Activated CD8-positive, alpha-beta memory T cell treated with anti-CD3 and anti-CD28 coated beads for 36 hours (primary cell): ENCODE data around the gene SKP2. TPM values are rescaled to one million over a fixed set of nuclear protein-coding genes. Genes with fewer than 3 reads are reported as not detected.

Experiments used
- CTCF ChIA-PET: fragments of 350-600 bp; sonication (Branson Sonifier 250); formaldehyde crosslinking; loops from one replicate; lab custom pipeline; 2021; ENCODE audit warnings: antibody characterized with exemption; lab: Charles Lee
- POLR2A ChIA-PET: fragments of 350-600 bp; sonication (Branson Sonifier 250); formaldehyde crosslinking; loops from one replicate; lab custom pipeline; 2021; ENCODE audit warnings: antibody characterized with exemption; lab: Charles Lee
- total RNA-seq, 2 experiments: library from RNA; stranded (reverse); gene quantifications; one replicate each; pipeline ENCODE4 v1.2.3, GENCODE V29; 2021

SKP2 gene
- total RNA-seq, 2 experiments from 2014 or later: 61.2 to 64.9 TPM

DNA sequence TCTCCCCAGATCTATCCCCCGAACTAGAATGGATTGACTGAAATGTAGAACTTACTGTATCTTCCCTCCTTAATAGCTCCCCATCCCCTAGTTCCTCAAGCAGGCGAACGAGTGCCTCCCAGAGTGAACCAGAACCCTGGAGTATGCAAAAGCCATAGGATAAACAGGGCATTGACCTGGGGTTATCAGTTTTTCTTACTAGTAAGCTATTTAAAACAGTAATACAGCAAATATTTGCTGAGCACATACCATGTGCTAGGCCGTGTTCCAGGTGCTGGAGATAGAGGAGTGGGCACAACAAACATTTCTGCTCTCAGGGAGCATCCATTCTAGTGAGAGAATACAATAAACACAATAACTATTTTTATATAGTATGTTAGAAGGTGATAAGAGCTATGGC, 1.8 kb downstream of the SKP2 start:
- POLR2A ChIA-PET: no interaction called here
- CTCF ChIA-PET: interaction anchor here (1.8 kb wide), 1 partner anchor 87 kb away, joined by 5 read pairs; the partner anchor contains the start of gene NADK2

- CTCF ChIA-PET: interaction anchor here (1.1 kb wide), 1 partner anchor 71 kb away, joined by 3 read pairs; no protein-coding TSS in a partner anchor
- POLR2A ChIA-PET: no interaction called here
Measured at GRCh38 chr5:36155291-36155690, 3.4 kb downstream of the SKP2 start.

DNA sequence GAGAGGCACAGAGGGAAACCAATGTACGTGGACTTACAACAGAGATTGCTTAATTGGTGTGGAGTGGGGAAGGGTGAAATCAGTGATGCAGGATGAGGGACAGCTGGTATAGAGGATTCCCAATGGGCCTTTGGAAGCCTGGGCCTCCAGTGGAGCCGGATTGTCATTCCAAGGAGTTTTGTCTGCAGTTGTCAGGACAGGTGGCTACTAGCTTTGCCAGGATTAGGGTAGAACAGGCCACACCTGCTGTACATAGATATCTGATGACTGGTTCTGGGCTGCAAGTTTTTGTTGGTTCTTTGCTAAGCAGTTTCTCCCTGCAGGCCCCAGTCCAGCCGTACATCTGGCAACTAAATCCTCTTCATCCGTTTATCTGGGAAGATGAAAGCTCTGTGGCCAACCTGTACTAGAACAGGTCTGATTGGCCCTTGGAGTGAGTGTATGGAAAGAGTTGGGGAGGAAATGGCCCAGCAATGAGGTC, 4.2 kb downstream of the SKP2 start:
- POLR2A ChIA-PET: interaction anchor here (0.6 kb wide), 1 partner anchor 89 kb away, joined by 4 read pairs; no protein-coding TSS in a partner anchor
- CTCF ChIA-PET: interaction anchor here (1.1 kb wide), 1 partner anchor 70 kb away, joined by 3 read pairs; no protein-coding TSS in a partner anchor

- POLR2A ChIA-PET: no interaction called here
Measured at GRCh38 chr5:36156619-36157018, 4.7 kb downstream of the SKP2 start.

GRCh38 chr5:36158144-36158543, 6.2 kb downstream of the SKP2 start:
- CTCF ChIA-PET: no interaction called here

More at GRCh38 chr5:36156619-36157018, 4.7 kb downstream of the SKP2 start:
- CTCF ChIA-PET: interaction anchor here (1.3 kb wide), 1 partner anchor 77 kb away, joined by 3 read pairs; no protein-coding TSS in a partner anchor

DNA sequence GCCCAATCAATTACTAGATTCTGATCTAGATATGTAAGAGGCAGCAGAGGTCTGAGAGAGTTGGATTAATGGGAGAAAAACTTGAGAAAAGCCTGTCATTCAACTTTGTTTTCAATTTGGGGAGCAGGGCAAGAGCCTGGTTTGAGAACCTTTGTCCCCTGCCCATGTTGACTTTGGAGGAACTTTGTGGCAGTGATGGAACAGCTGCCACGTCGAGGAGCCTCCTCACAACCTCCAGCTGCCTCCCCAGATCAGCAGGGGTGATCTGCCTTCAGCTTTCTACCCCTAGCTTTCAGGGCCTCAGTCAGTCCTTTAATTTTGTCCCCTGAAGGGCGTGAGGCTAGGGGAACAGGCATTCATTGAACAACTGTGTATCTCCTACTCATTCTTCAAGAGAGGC, 8.7 kb downstream of the SKP2 start:
- CTCF ChIA-PET: no interaction called here
- POLR2A ChIA-PET: no interaction called here

More at GRCh38 chr5:36158144-36158543, 6.2 kb downstream of the SKP2 start:
- POLR2A ChIA-PET: no interaction called here

- ChIA-PET POLR2A (no interaction called here), CTCF (interaction anchor here (0.6 kb wide), 1 partner anchor 9 kb away, joined by 4 read pairs; no protein-coding TSS in a partner anchor)
Measured at GRCh38 chr5:36161361-36161760, 9.4 kb downstream of the SKP2 start.

- CTCF ChIA-PET: no interaction called here
- POLR2A ChIA-PET: no interaction called here
Measured at GRCh38 chr5:36162810-36163486, 11.0 kb downstream of the SKP2 start.

GRCh38 chr5:36164461-36164860, 12.6 kb downstream of the SKP2 start:
- ChIA-PET CTCF (no interaction called here), POLR2A (no interaction called here)

DNA sequence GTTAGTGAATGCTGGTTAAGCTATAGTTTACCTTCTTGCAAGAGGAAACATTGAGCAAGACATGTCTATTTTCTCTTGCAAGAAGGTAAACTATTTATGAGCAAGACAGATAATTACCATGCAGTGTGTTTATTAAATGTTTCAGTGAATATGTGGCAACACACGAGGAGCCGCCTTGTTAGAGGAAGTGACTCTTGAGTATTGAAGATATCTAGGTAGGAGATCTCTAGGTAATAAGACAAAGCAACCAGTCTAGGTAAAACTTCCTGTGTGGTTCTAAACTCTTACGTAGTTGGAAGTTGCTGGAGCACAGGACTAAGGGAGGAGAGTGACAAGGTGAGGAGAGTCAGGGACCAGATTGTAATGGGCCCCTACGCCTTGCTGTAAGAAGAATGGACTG, 16.8 kb downstream of the SKP2 start:
- ChIA-PET POLR2A (no interaction called here), CTCF (no interaction called here)

- CTCF ChIA-PET: interaction anchor here (1.2 kb wide), 1 partner anchor 92 kb away, joined by 3 read pairs; no protein-coding TSS in a partner anchor
- POLR2A ChIA-PET: no interaction called here
Measured at GRCh38 chr5:36170832-36171424, 19.0 kb downstream of the SKP2 start.

GRCh38 chr5:36172599-36172998, 20.7 kb downstream of the SKP2 start:
- POLR2A ChIA-PET: no interaction called here
- CTCF ChIA-PET: no interaction called here

DNA sequence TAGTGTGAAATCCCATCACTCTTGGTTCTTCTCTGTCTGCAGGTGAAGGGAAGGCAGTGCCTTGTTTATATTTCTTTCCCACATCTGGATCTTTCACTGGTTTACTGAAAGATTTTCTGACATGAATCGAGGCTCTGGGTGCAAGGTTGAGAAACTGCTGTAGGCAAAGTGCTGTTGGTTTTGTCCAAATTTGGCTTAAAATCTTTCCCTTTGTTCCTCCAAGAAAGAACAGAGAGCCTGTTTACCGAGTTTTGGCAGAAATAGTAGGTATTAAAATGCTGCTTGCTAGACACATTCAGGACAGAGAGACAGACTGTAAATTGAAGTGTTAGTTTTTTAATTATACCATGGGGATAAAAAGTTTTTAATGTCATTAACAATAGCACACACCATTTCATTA, 21.5 kb downstream of the SKP2 start:
- POLR2A ChIA-PET: no interaction called here
- CTCF ChIA-PET: no interaction called here

GRCh38 chr5:36174119-36174518, 22.2 kb downstream of the SKP2 start:
- CTCF ChIA-PET: no interaction called here

DNA sequence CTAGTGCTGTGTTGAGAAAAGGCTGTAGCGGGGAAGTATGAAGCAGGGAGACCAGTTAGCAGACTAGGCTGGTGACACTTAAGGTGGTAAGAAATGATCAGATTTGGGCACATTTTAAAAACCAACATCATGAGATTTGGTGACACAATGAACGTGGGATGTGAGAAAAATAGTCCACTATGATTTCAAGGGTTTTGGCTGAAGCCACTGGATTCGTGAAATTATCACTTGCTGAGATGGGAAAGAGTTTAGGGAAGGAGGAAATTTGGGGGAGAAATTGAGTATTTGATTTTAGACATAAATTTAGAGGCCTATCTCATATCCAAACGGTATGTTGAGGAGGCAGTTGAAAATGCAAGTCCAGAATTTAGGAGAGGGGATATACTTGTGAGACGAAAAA, 23.1 kb downstream of the SKP2 start:
- POLR2A ChIA-PET: no interaction called here
- CTCF ChIA-PET: no interaction called here

More at GRCh38 chr5:36174119-36174518, 22.2 kb downstream of the SKP2 start:
- POLR2A ChIA-PET: no interaction called here

- CTCF ChIA-PET: no interaction called here
- POLR2A ChIA-PET: no interaction called here
Measured at GRCh38 chr5:36177154-36177553, 25.2 kb downstream of the SKP2 start.

DNA sequence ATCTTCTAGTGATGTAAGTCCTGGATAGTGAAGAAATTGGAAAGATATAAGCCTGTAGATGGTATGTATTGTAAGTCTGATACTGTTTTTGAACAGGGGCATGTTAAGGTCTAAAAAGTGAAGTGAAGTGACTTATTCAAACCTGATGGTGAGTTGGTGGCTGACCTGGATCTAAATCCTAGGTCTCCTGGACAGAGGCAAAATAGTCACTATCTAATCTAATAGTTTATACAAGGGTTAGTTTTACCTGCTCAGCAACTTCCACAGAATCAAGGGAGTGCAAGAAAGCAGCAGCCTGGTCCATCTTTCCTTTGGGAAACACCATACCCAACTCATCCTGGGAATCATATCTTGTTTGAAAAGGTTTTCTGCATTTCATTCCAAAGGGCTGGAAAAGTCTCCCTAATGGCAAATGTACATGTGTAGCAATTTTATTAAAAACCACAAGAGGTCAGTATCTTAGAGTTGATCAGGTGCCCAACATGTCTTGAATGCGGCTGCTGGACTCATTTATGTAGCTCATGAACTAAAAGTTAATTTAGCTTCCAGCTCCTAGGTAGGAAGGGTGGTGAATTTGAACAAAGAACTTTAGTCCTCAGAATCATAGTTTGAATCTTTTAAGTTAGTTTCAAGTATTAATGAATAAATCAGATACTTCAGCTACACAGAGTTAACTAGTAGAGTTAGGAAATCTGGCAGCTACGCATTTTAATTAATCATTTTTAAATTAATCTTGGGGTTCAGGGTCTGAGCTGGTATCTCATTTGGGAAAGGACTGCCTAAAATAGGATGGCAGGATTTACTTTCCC, 26.0 kb downstream of the SKP2 start:
- CTCF ChIA-PET: interaction anchor here (0.6 kb wide), 2 partner anchors 11 to 264 kb away, joined by 3 read pairs; no protein-coding TSS in a partner anchor
- POLR2A ChIA-PET: interaction anchor here (1.0 kb wide), 1 partner anchor 64 kb away, joined by 5 read pairs; the partner anchor contains the start of gene NADK2

- POLR2A ChIA-PET: interaction anchor here (1.0 kb wide), 1 partner anchor 64 kb away, joined by 5 read pairs; the partner anchor contains the start of gene NADK2
- CTCF ChIA-PET: interaction anchor here (0.6 kb wide), 1 partner anchor 263 kb away, joined by 3 read pairs; no protein-coding TSS in a partner anchor
Measured at GRCh38 chr5:36178524-36178890, 26.6 kb downstream of the SKP2 start.

DNA sequence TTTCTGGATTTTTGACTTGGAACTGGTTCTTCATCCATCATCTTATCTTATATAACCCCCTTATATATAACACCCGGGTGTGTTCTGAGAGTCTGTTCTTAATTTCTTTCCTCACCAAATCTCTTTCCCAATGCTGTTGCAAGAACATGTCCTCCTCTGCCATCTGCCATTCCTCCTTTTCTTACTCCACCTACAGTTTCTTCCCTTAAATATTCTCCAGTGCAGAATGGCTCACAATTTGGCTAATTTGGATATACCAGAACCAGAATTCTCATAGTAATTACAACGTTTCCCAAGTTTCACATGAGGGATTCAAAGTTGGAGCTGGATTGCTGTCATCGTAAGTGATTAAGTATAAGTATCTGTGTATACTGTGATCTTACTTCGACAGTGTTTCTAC, 28.0 kb downstream of the SKP2 start:
- CTCF ChIA-PET: no interaction called here
- POLR2A ChIA-PET: no interaction called here
